ENCODE measurements around the gene FRYL.
"Not testable (repeated sequence)": the region's sequence is repeated elsewhere in the genome, so short reads cannot be mapped to it uniquely, and the experiment has no call there.

FRYL gene

GRCh38 chr4:48746608-48747362, 33.3 kb downstream of the FRYL start:
- no peak for DNase-seq (ENCODE audit: low read depth, low spot score)

GRCh38 chr4:48745223-48745622, 34.9 kb downstream of the FRYL start:
- not testable (repeated sequence) for DNase-seq (ENCODE audit: low read depth, low spot score)

GRCh38 chr4:48742412-48742811, 37.7 kb downstream of the FRYL start:
- no peak for DNase-seq (ENCODE audit: low read depth, low spot score)

GRCh38 chr4:48739560-48740019, 40.5 kb downstream of the FRYL start:
- DNase-seq (ENCODE audit: low read depth, low spot score): no peak

GRCh38 chr4:48738856-48739255, 41.2 kb downstream of the FRYL start:
- no peak for DNase-seq (ENCODE audit: low read depth, low spot score)

- DNase-seq (ENCODE audit: low read depth, low spot score): not testable (repeated sequence)
These were observed 51.1 kb downstream of the FRYL start for GRCh38 chr4:48728906-48729496.

- no peak for DNase-seq (ENCODE audit: low read depth, low spot score)
These were observed 52.2 kb downstream of the FRYL start for GRCh38 chr4:48727666-48728459.

GRCh38 chr4:48725414-48725813, 54.7 kb downstream of the FRYL start:
- no peak for DNase-seq (ENCODE audit: low read depth, low spot score)

GRCh38 chr4:48722509-48723446, 57.3 kb downstream of the FRYL start:
- DNase-seq (ENCODE audit: low read depth, low spot score): no peak

GRCh38 chr4:48720459-48720858, 59.6 kb downstream of the FRYL start:
- DNase-seq (ENCODE audit: low read depth, low spot score): no peak

GRCh38 chr4:48718818-48719465, 61.1 kb downstream of the FRYL start:
- DNase-seq (ENCODE audit: low read depth, low spot score): no peak

GRCh38 chr4:48716285-48716684, 63.8 kb downstream of the FRYL start:
- not testable (repeated sequence) for DNase-seq (ENCODE audit: low read depth, low spot score)

GRCh38 chr4:48710446-48711209, 69.5 kb downstream of the FRYL start:
- no peak for DNase-seq (ENCODE audit: low read depth, low spot score)

- DNase-seq (ENCODE audit: low read depth, low spot score): no peak
These were observed 70.2 kb downstream of the FRYL start for GRCh38 chr4:48709901-48710300.

- DNase-seq (ENCODE audit: low read depth, low spot score): no peak
These were observed 71.5 kb downstream of the FRYL start for GRCh38 chr4:48708610-48709009.

- no peak for DNase-seq (ENCODE audit: low read depth, low spot score)
These were observed 73.3 kb downstream of the FRYL start for GRCh38 chr4:48706736-48707135.

GRCh38 chr4:48705609-48706008, 74.5 kb downstream of the FRYL start:
- DNase-seq (ENCODE audit: low read depth, low spot score): no peak

GRCh38 chr4:48704091-48704802, 75.8 kb downstream of the FRYL start:
- DNase-seq (ENCODE audit: low read depth, low spot score): no peak

GRCh38 chr4:48699475-48699874, 80.6 kb downstream of the FRYL start:
- no peak for DNase-seq (ENCODE audit: low read depth, low spot score)

Data from activated naive CD8-positive, alpha-beta T cell treated with anti-CD3 and anti-CD28 coated beads, Interleukin-2, amount 50 U/mL, for 16 hours (primary cell).